Neural cell (in vitro differentiated cells): Measurements from ENCODE around the gene SLC23A1. TPM values are rescaled to one million over a fixed set of nuclear protein-coding genes. Genes with fewer than 3 reads are reported as not detected.

ENCODE experiments used
- H2AFZ ChIP-seq: fragments of 200-600, 300-800 bp; sonication (generic), shearing (Covaris generic); 2 replicates; pipeline ENCODE4 v1.6.0; 2014; ENCODE audit warnings: low read depth, mild to moderate bottlenecking, antibody characterized with exemption, low read length, moderate library complexity
- H3F3A ChIP-seq: fragments of 200-600 bp; shearing (Covaris generic); 2 replicates; pipeline ENCODE4 v1.6.1; 2016; ENCODE audit warnings: mild to moderate bottlenecking, moderate library complexity, mixed read lengths, antibody characterized with exemption, low read length; ENCODE audit not compliant: insufficient read depth, poor library complexity, severe bottlenecking
- H3K27ac ChIP-seq: fragments of 200-600, 300-800 bp; sonication (generic), shearing (Covaris generic); 2 replicates; pipeline ENCODE4 v1.5.1; 2014; ENCODE audit warnings: mild to moderate bottlenecking, low read length, moderate library complexity
- H3K27me3 ChIP-seq: fragments of 300-800, 200-600 bp; sonication (generic), shearing (Covaris generic); 2 replicates; pipeline ENCODE4 v1.6.0; 2014; ENCODE audit warnings: mild to moderate bottlenecking, low read depth, low read length, moderate library complexity; ENCODE audit not compliant: insufficient read depth
- H3K36me3 ChIP-seq: fragments of 300-800, 200-600 bp; sonication (generic), shearing (Covaris generic); 2 replicates; pipeline ENCODE4 v1.5.1; 2014; ENCODE audit warnings: mild to moderate bottlenecking, antibody characterized with exemption, low read length, moderate library complexity; ENCODE audit not compliant: insufficient read depth
- H3K4me2 ChIP-seq: fragments of 300-800, 200-600 bp; sonication (generic), shearing (Covaris generic); 2 replicates; pipeline ENCODE4 v1.6.0; 2014; ENCODE audit warnings: mild to moderate bottlenecking, low read length
- H3K4me3 ChIP-seq: fragments of 300-800, 200-600 bp; sonication (generic), shearing (Covaris generic); 2 replicates; pipeline ENCODE4 v1.5.1; 2014; ENCODE audit warnings: mild to moderate bottlenecking, low read length, moderate library complexity
- H3K79me2 ChIP-seq: fragments of 200-600 bp; shearing (Covaris generic); replicated peaks from 2 replicates; pipeline ENCODE4 v1.6.0; 2014; ENCODE audit warnings: mild to moderate bottlenecking, low read length, moderate library complexity; ENCODE audit not compliant: insufficient read depth
- H3K9ac ChIP-seq: fragments of 300-800, 200-600 bp; sonication (generic), shearing (Covaris generic); 2 replicates; pipeline ENCODE4 v1.6.1; 2016; ENCODE audit warnings: mild to moderate bottlenecking, low read length, mixed read lengths
- H3K9me2 ChIP-seq: fragments of 200-600 bp; shearing (Covaris generic); 2 replicates; pipeline ENCODE4 v1.6.1; 2016; ENCODE audit warnings: mild to moderate bottlenecking, low read length, mixed read lengths; ENCODE audit not compliant: insufficient read depth
- H3K9me3 ChIP-seq: fragments of 200-600, 300-800 bp; sonication (generic), shearing (Covaris generic); 2 replicates; pipeline ENCODE4 v1.6.1; 2016; ENCODE audit warnings: mild to moderate bottlenecking, mixed run types, low read length, moderate library complexity, mixed read lengths
- H4K20me1 ChIP-seq: fragments of 200-600 bp; shearing (Covaris generic); 2 replicates; pipeline ENCODE4 v1.6.1; 2016; ENCODE audit warnings: mild to moderate bottlenecking, mixed run types; ENCODE audit not compliant: insufficient read depth
- EP300 ChIP-seq: fragments of 450-650 bp; conservative IDR thresholded peaks from 2 replicates; pipeline ENCODE4 v1.6.1; 2014; ENCODE audit warnings: antibody characterized with exemption, mild to moderate bottlenecking, moderate library complexity; ENCODE audit not compliant: poor library complexity, severe bottlenecking
- EZH2 ChIP-seq: fragments of 200-600, 300-800 bp; shearing (Covaris generic), sonication (generic); IDR thresholded peaks from 2 replicates; pipeline ENCODE4 v1.6.1; 2014; ENCODE audit warnings: antibody characterized with exemption, low read length, borderline replicate concordance, mild to moderate bottlenecking; ENCODE audit not compliant: insufficient read depth, poor library complexity, severe bottlenecking
- MXI1 ChIP-seq: fragments of 450-650 bp; conservative IDR thresholded peaks from 2 replicates; pipeline ENCODE4 v1.6.1; 2014; ENCODE audit warnings: antibody characterized with exemption, mild to moderate bottlenecking; ENCODE audit not compliant: poor library complexity, severe bottlenecking
- POLR2AphosphoS5 ChIP-seq: IDR thresholded peaks from 2 replicates; pipeline ENCODE4 v1.6.1; 2012
- RAD21 ChIP-seq: fragments of 450-650 bp; conservative IDR thresholded peaks from 2 replicates; pipeline ENCODE4 v1.6.1; 2014; ENCODE audit warnings: antibody characterized with exemption, mild to moderate bottlenecking, moderate library complexity
- SMC3 ChIP-seq: fragments of 450-650 bp; conservative IDR thresholded peaks from 2 replicates; pipeline ENCODE4 v1.6.1; 2014; ENCODE audit warnings: antibody characterized with exemption, mild to moderate bottlenecking, moderate library complexity; ENCODE audit not compliant: poor library complexity
- TAF1 ChIP-seq: IDR thresholded peaks from 2 replicates; pipeline ENCODE4 v1.6.1; 2012; ENCODE audit warnings: low read depth
- polyA plus RNA-seq: library from polyadenylated mRNA; depleted of rRNA; stranded (reverse); fragments of >200 nt; gene quantifications from 2 replicates; pipeline ENCODE4 v1.2.3, GENCODE V29; 2014
- TF ChIP-seq, protein P1 (sequence below): IDR thresholded peaks from 2 replicates; pipeline ENCODE4 v1.6.1; 2012; ENCODE audit warnings: borderline replicate concordance
- TF ChIP-seq, protein P2 (sequence below): fragments of 450-650 bp; IDR thresholded peaks from 2 replicates; pipeline ENCODE4 v1.5.1; 2014; ENCODE audit warnings: antibody characterized with exemption, mild to moderate bottlenecking, moderate library complexity; ENCODE audit not compliant: poor library complexity, severe bottlenecking

The SLC23A1 gene
- polyA plus RNA-seq, 1 donor from 2014 or later: not detected

DNA sequence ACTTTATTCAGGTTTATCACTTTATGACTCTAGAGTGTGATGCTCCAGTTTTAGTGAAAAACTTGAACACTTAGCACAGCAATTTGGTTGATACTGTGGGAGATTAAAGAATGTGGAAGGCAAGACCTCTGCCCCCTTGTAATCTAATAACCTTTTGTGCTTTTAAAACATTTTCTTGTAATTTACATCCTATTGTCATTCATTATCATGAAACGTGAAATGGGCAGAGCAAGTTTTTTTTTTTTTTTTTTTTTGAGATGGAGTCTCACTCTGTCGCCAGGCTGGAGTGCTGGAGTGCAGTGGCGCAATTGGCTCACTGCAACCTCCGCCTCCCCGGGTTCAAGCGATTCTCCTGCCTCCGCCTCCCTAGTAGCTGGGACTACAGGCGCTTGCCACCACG is 39.6 kb downstream of the SLC23A1 start:
- Histone ChIP-seq H3K4me2 (peak overlapping the region; percentile 81), H3K9ac (peak overlapping the region; percentile 100), H3K79me2 (peaks cover 61% of the 10 kb centered on the region), H3K9me2 (no peaks in the 10 kb centered on the region), H3K27ac (no peak overlapping the region), H2AFZ (no peak overlapping the region), H3K36me3 (no peaks in the 10 kb centered on the region), H3K9me3 (no peaks in the 10 kb centered on the region), H4K20me1 (peaks cover 19% of the 10 kb centered on the region), H3F3A (no peaks in the 10 kb centered on the region), H3K27me3 (no peaks in the 10 kb centered on the region), H3K4me3 (peak overlapping the region; percentile 98)
- TF ChIP-seq EZH2 (no peak), EP300 (no peak), RAD21 (no peak), SMC3 (no peak)
- TF ChIP-seq, protein P1, sequence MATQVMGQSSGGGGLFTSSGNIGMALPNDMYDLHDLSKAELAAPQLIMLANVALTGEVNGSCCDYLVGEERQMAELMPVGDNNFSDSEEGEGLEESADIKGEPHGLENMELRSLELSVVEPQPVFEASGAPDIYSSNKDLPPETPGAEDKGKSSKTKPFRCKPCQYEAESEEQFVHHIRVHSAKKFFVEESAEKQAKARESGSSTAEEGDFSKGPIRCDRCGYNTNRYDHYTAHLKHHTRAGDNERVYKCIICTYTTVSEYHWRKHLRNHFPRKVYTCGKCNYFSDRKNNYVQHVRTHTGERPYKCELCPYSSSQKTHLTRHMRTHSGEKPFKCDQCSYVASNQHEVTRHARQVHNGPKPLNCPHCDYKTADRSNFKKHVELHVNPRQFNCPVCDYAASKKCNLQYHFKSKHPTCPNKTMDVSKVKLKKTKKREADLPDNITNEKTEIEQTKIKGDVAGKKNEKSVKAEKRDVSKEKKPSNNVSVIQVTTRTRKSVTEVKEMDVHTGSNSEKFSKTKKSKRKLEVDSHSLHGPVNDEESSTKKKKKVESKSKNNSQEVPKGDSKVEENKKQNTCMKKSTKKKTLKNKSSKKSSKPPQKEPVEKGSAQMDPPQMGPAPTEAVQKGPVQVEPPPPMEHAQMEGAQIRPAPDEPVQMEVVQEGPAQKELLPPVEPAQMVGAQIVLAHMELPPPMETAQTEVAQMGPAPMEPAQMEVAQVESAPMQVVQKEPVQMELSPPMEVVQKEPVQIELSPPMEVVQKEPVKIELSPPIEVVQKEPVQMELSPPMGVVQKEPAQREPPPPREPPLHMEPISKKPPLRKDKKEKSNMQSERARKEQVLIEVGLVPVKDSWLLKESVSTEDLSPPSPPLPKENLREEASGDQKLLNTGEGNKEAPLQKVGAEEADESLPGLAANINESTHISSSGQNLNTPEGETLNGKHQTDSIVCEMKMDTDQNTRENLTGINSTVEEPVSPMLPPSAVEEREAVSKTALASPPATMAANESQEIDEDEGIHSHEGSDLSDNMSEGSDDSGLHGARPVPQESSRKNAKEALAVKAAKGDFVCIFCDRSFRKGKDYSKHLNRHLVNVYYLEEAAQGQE: no peak

DNA sequence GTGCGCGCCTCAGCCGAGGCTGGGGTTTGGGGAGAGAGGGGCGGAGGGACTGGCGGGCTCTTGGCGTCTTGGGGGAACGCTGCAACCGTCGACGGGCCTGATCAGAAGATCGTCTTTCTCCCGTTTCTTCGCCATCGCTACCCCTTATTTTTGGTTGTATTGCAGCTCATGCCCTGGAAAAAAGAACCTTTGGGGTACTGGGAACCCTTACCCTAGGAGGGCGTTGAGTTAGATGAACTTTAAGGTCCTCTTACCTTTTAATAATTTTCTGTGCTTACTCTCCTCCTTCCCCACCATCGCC is 40.7 kb downstream of the SLC23A1 start:
- H3K36me3 ChIP-seq: no peaks in the 10 kb centered on the region
- no peaks in the 10 kb centered on the region for H3K27me3 ChIP-seq
- peak overlapping the region; percentile 100 for H3K27ac ChIP-seq
- no peak overlapping the region for H2AFZ ChIP-seq
- peak overlapping the region; percentile 98 for H3K4me3 ChIP-seq
- peaks cover 19% of the 10 kb centered on the region for H4K20me1 ChIP-seq
- no peaks in the 10 kb centered on the region for H3F3A ChIP-seq
- peak overlapping the region; percentile 100 for H3K9ac ChIP-seq
- H3K9me2 ChIP-seq: no peaks in the 10 kb centered on the region
- H3K4me2 ChIP-seq: peak overlapping the region; percentile 81
- TF ChIP-seq MXI1 (no peak), SMC3 (no peak), POLR2AphosphoS5 (no peak), EP300 (no peak), EZH2 (no peak), RAD21 (no peak), TAF1 (no peak)
- TF ChIP-seq, protein P1: no peak
- TF ChIP-seq, protein P2, sequence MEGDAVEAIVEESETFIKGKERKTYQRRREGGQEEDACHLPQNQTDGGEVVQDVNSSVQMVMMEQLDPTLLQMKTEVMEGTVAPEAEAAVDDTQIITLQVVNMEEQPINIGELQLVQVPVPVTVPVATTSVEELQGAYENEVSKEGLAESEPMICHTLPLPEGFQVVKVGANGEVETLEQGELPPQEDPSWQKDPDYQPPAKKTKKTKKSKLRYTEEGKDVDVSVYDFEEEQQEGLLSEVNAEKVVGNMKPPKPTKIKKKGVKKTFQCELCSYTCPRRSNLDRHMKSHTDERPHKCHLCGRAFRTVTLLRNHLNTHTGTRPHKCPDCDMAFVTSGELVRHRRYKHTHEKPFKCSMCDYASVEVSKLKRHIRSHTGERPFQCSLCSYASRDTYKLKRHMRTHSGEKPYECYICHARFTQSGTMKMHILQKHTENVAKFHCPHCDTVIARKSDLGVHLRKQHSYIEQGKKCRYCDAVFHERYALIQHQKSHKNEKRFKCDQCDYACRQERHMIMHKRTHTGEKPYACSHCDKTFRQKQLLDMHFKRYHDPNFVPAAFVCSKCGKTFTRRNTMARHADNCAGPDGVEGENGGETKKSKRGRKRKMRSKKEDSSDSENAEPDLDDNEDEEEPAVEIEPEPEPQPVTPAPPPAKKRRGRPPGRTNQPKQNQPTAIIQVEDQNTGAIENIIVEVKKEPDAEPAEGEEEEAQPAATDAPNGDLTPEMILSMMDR: no peak
- H3K79me2 ChIP-seq: peaks cover 51% of the 10 kb centered on the region
- H3K9me3 ChIP-seq: no peaks in the 10 kb centered on the region
